Lung (tissue), 12 donors: ENCODE results near the gene FOXP1. TPM values are rescaled to one million over a fixed set of nuclear protein-coding genes. Genes with fewer than 3 reads are reported as not detected.
A peak's percentile ranks its signal among the peaks of the same experiment; 100 is the strongest.

Experiments used
- ATAC-seq: fragments of 200-7000 bp; cut with Tn5 transposase; one replicate; pipeline ENCODE4 v1.9.1; 2020; ENCODE audit warnings: moderate number of reproducible peaks; ENCODE audit not compliant: insufficient read depth, low FRiP score
- DNase-seq, 3 donors: peaks; one replicate each; pipeline ENCODE4 v3.0.0-alpha.2; 2013 to 2017
- H3K27ac ChIP-seq, 2 donors: one replicate each; pipeline ENCODE4 v1.5.1; 2013; ENCODE audit warnings: mild to moderate bottlenecking in 2 of 2, moderate library complexity in 2 of 2, control low read depth in 1 of 2, inconsistent platforms in 1 of 2, low read depth in 1 of 2, low read length in 1 of 2
- H3K27me3 ChIP-seq, 3 donors: one replicate each; pipeline ENCODE4 v1.5.1; 2013; ENCODE audit warnings: low read length in 2 of 3; ENCODE audit not compliant: control insufficient read depth in 3 of 3, insufficient read depth in 3 of 3
- H3K36me3 ChIP-seq, 4 donors: one replicate each; pipeline ENCODE4 v1.5.1; 2013; ENCODE audit warnings: low read length in 4 of 4, mild to moderate bottlenecking in 1 of 4, moderate library complexity in 1 of 4; ENCODE audit not compliant: control insufficient read depth in 4 of 4, insufficient read depth in 4 of 4
- H3K4me1 ChIP-seq, 5 donors: one replicate each; pipeline ENCODE4 v1.5.1; 2013; ENCODE audit warnings: low read length in 5 of 5, mild to moderate bottlenecking in 2 of 5, moderate library complexity in 1 of 5; ENCODE audit not compliant: control insufficient read depth in 5 of 5, insufficient read depth in 5 of 5
- H3K4me3 ChIP-seq: one replicate; pipeline ENCODE4 v1.5.1; 2013; ENCODE audit warnings: mild to moderate bottlenecking, control low read depth, moderate library complexity
- H3K9ac ChIP-seq, 2 donors: one replicate each; pipeline ENCODE4 v1.5.1; 2013; ENCODE audit warnings: low read length in 2 of 2, control low read depth in 1 of 2; ENCODE audit not compliant: insufficient read depth in 1 of 2
- H3K9me3 ChIP-seq, 4 donors: one replicate each; pipeline ENCODE4 v1.5.1; 2013; ENCODE audit warnings: low read length in 3 of 4, mild to moderate bottlenecking in 1 of 4, moderate library complexity in 1 of 4; ENCODE audit not compliant: control insufficient read depth in 4 of 4, insufficient read depth in 3 of 4
- CTCF ChIP-seq: IDR thresholded peaks from 2 replicates; pipeline ENCODE4 v1.5.1; 2012; ENCODE audit warnings: mild to moderate bottlenecking; ENCODE audit errors: control extremely low read depth, extremely low read depth
- WGBS, 2 donors: extraction: QIAGEN DNeasy Blood & Tissue Kit; methylation state at CpG; one replicate each; pipeline ENCODE4 v1.1.7; 2013; 5-methylcytosine and 5-hydroxymethylcytosine counted together
- polyA plus RNA-seq, 2 donors: library from polyadenylated mRNA; stranded (reverse); fragments of 200-250 nt; gene quantifications; one replicate each; pipeline ENCODE4 v1.2.1, GENCODE V29; 2013
- total RNA-seq, 2 donors: library from RNA; depleted of rRNA in 1 of 2; stranded (reverse); fragments of >200 nt in 1 of 2; gene quantifications; one replicate each; pipeline ENCODE4 v1.2.1, GENCODE V29; 2014 to 2021
- donor health status: control.
- donor health status: control.
- donor health status: Bipolar disorder and iron deficiency.
- donor health status: healthy.
- donor health status: DM: yes; HTN: yes; CAD: no.

FOXP1 gene
- total and polyA plus RNA-seq, 4 donors, result 13.8 to 287 (median 73.9) TPM

GRCh38 chr3:71175691-71176365 is 407.7 kb downstream of the FOXP1 start:
- WGBS, 2 donors, result 77 to 86% methylated on average over 5 of the region's 5 CpGs

GRCh38 chr3:71172951-71173350 is 410.6 kb downstream of the FOXP1 start:
- no peaks in the 10 kb centered on the region for H3K36me3 ChIP-seq
- DNase-seq, result peak in 1 of 3 donors; percentile 50
- no peak for ATAC-seq
- no peaks in the 10 kb centered on the region for H3K9me3 ChIP-seq
- no peak for TF ChIP-seq CTCF
- 41 to 66% methylated on average over 2 of the region's 2 CpGs for WGBS, 2 donors
- no peak overlapping the region for H3K27ac ChIP-seq
- H3K27me3 ChIP-seq, result no peaks in the 10 kb centered on the region
- peaks cover 0 to 28% (median 7%) of the 10 kb centered on the region in 5 donors for H3K4me1 ChIP-seq
- no peak overlapping the region for H3K9ac ChIP-seq
- H3K4me3 ChIP-seq, result no peak overlapping the region

More at GRCh38 chr3:71175691-71176365, 407.7 kb downstream of the FOXP1 start:
- no peaks in the 10 kb centered on the region for H3K27me3 ChIP-seq
- no peaks in the 10 kb centered on the region for H3K9me3 ChIP-seq
- no peak for DNase-seq
- no peak overlapping the region for H3K4me3 ChIP-seq
- no peak overlapping the region for H3K27ac ChIP-seq
- no peak overlapping the region for H3K9ac ChIP-seq
- no peaks in the 10 kb centered on the region for H3K36me3 ChIP-seq
- H3K4me1 ChIP-seq, result peaks cover 0 to 17% (median 0%) of the 10 kb centered on the region in 5 donors
- no peak for ATAC-seq
- no peak for TF ChIP-seq CTCF

- 82 to 92% methylated on average over 3 of the region's 3 CpGs for WGBS, 2 donors
- H3K36me3 ChIP-seq, result no peaks in the 10 kb centered on the region
- ATAC-seq, result no peak
- no peak overlapping the region for H3K27ac ChIP-seq
- H3K4me1 ChIP-seq, result peaks cover 0 to 31% (median 7%) of the 10 kb centered on the region in 5 donors
- H3K27me3 ChIP-seq, result no peaks in the 10 kb centered on the region
- H3K4me3 ChIP-seq, result no peak overlapping the region
- no peak for TF ChIP-seq CTCF
- no peak overlapping the region for H3K9ac ChIP-seq
- no peaks in the 10 kb centered on the region for H3K9me3 ChIP-seq
- DNase-seq, result no peak
Observed at GRCh38 chr3:71172189-71172588, 411.3 kb downstream of the FOXP1 start.
